NCI-H526 (cell line): ENCODE measurements around the gene IL13.
A peak's percentile ranks its signal among the peaks of the same experiment; 100 is the strongest.
"Not testable (repeated sequence)": the region's sequence is repeated elsewhere in the genome, so short reads cannot be mapped to it uniquely, and the experiment has no call there.

Experiments used
- DNase-seq, 2 experiments: peaks; one replicate each; lab custom pipeline; 2025; lab: John Stamatoyannopoulos, UW

IL13 gene

GRCh38 chr5:132688536-132689339, 30.8 kb downstream of the IL13 start:
- DNase-seq, result no peak

GRCh38 chr5:132689513-132689912, 31.5 kb downstream of the IL13 start:
- DNase-seq, result peak in 1 of 2 experiments; percentile 23

- no peak for DNase-seq
These were observed 32.2 kb downstream of the IL13 start for GRCh38 chr5:132690156-132690555.

GRCh38 chr5:132691755-132692631, 34.0 kb downstream of the IL13 start:
- DNase-seq, result not testable (repeated sequence)

GRCh38 chr5:132692632-132692967, 34.6 kb downstream of the IL13 start:
- no peak for DNase-seq

DNA sequence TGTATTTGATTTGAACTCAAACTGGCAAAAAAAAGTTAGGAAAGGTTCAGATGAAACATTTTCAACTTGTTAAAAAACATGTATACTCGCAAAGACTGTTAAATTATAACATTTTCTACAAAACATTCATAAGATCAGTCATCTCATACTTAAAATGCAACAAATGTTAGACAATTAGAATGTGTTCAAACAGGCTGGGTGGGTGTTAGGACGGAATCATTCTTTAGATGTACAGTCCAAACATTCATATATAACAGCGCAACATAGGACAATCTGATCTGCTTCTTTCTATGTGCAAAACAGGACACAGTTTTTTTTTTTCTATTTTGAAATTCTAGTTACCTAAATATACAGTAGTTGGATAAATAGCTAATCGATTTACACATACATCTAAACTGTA, 38.0 kb downstream of the IL13 start:
- DNase-seq, result no peak

- no peak for DNase-seq
These were observed 46.9 kb downstream of the IL13 start for GRCh38 chr5:132704875-132705274.

DNA sequence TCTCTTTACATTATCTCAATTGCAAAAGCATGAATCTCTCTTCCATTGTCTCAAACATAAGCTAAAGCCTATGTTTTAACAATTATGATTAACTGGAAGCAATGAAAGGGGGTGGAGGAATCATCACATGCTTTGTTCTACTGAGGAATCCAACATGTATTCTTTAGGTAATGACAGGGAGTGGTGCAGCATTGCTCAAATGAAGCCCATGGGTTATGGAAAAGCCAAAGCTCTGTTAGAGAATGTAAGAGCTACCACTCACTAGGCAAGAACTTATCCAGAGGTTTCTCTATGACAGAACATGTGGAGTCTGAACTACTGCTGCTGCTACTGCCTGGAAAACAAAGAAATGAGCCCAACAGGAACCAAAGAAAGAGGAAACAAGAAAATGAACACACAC, 50.7 kb downstream of the IL13 start:
- no peak for DNase-seq
